ENCODE data around the gene NKX1-1. TPM values are rescaled to one million over a fixed set of nuclear protein-coding genes. Genes with fewer than 3 reads are reported as not detected.

NKX1-1 gene
- total RNA-seq, 1 donor from 2014 or later, result not detected

- no peak overlapping the region for H3K4me3 Mint-ChIP-seq (ENCODE audit: unreplicated experiment)
- H3K27ac Mint-ChIP-seq (ENCODE audit: unreplicated experiment), result no peak overlapping the region
- TF ChIP-seq CTCF (IDR thresholded peaks at IDR 0.05; ENCODE audit: unreplicated experiment), result peak; percentile 83
- no peaks in the 10 kb centered on the region for H3K9me3 Mint-ChIP-seq (ENCODE audit: unreplicated experiment)
- peaks cover 14% of the 10 kb centered on the region for H3K36me3 Mint-ChIP-seq (ENCODE audit: low read depth, unreplicated experiment)
- H3K27me3 Mint-ChIP-seq (ENCODE audit: unreplicated experiment), result peaks cover 3% of the 10 kb centered on the region
- H3K4me1 Mint-ChIP-seq (ENCODE audit: unreplicated experiment), result no peaks in the 10 kb centered on the region
- peak; percentile 69 for DNase-seq (ENCODE audit: low spot score)
Measured at GRCh38 chr4:1356181-1356998, 49.9 kb downstream of the NKX1-1 start.

GRCh38 chr4:1355378-1355777, 50.9 kb downstream of the NKX1-1 start:
- Mint-ChIP-seq H3K27me3 (ENCODE audit: unreplicated experiment) (peaks cover 3% of the 10 kb centered on the region), H3K4me3 (ENCODE audit: unreplicated experiment) (no peak overlapping the region), H3K4me1 (ENCODE audit: unreplicated experiment) (no peaks in the 10 kb centered on the region), H3K27ac (ENCODE audit: unreplicated experiment) (no peak overlapping the region), H3K9me3 (ENCODE audit: unreplicated experiment) (no peaks in the 10 kb centered on the region), H3K36me3 (ENCODE audit: low read depth, unreplicated experiment) (peaks cover 14% of the 10 kb centered on the region)
- TF ChIP-seq CTCF (IDR thresholded peaks at IDR 0.05; ENCODE audit: unreplicated experiment), result no peak
- DNase-seq (ENCODE audit: low spot score), result no peak

GRCh38 chr4:1354983-1355275, 51.3 kb downstream of the NKX1-1 start:
- no peak overlapping the region for H3K4me3 Mint-ChIP-seq (ENCODE audit: unreplicated experiment)
- peaks cover 14% of the 10 kb centered on the region for H3K36me3 Mint-ChIP-seq (ENCODE audit: low read depth, unreplicated experiment)
- H3K4me1 Mint-ChIP-seq (ENCODE audit: unreplicated experiment), result no peaks in the 10 kb centered on the region
- peaks cover 3% of the 10 kb centered on the region for H3K27me3 Mint-ChIP-seq (ENCODE audit: unreplicated experiment)
- no peak overlapping the region for H3K27ac Mint-ChIP-seq (ENCODE audit: unreplicated experiment)
- H3K9me3 Mint-ChIP-seq (ENCODE audit: unreplicated experiment), result no peaks in the 10 kb centered on the region
- TF ChIP-seq CTCF (IDR thresholded peaks at IDR 0.05; ENCODE audit: unreplicated experiment), result no peak
- no peak for DNase-seq (ENCODE audit: low spot score)

- H3K27me3 Mint-ChIP-seq (ENCODE audit: unreplicated experiment), result peaks cover 3% of the 10 kb centered on the region
- peaks cover 11% of the 10 kb centered on the region for H3K36me3 Mint-ChIP-seq (ENCODE audit: low read depth, unreplicated experiment)
- no peaks in the 10 kb centered on the region for H3K4me1 Mint-ChIP-seq (ENCODE audit: unreplicated experiment)
- no peak overlapping the region for H3K27ac Mint-ChIP-seq (ENCODE audit: unreplicated experiment)
- no peaks in the 10 kb centered on the region for H3K9me3 Mint-ChIP-seq (ENCODE audit: unreplicated experiment)
- H3K4me3 Mint-ChIP-seq (ENCODE audit: unreplicated experiment), result no peak overlapping the region
- TF ChIP-seq CTCF (IDR thresholded peaks at IDR 0.05; ENCODE audit: unreplicated experiment), result no peak
- no peak for DNase-seq (ENCODE audit: low spot score)
Measured at GRCh38 chr4:1354136-1354982, 51.9 kb downstream of the NKX1-1 start.
